ENCODE results near the gene PLK5.

DNA sequence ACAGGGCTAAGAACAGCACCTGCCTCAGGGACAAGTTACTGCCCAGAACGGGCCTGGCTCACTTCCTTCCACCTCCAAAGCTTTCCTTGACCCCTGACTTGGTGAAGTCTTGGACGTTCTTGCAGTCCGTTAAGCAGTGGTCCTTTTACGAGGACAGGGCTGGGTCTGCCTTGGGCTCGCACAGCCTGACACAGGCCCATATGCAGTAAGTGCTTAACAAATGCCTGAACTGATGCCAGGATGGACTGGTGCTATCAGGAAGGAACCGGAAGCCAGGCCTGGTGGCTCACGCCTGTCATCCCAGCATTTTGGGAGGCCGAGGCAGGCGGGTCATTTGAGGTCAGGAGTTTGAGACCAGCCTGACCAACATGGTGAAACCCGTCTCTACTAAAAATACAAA lies 1.8 kb upstream of the PLK5 start:
- TF ChIP-seq, protein P1, sequence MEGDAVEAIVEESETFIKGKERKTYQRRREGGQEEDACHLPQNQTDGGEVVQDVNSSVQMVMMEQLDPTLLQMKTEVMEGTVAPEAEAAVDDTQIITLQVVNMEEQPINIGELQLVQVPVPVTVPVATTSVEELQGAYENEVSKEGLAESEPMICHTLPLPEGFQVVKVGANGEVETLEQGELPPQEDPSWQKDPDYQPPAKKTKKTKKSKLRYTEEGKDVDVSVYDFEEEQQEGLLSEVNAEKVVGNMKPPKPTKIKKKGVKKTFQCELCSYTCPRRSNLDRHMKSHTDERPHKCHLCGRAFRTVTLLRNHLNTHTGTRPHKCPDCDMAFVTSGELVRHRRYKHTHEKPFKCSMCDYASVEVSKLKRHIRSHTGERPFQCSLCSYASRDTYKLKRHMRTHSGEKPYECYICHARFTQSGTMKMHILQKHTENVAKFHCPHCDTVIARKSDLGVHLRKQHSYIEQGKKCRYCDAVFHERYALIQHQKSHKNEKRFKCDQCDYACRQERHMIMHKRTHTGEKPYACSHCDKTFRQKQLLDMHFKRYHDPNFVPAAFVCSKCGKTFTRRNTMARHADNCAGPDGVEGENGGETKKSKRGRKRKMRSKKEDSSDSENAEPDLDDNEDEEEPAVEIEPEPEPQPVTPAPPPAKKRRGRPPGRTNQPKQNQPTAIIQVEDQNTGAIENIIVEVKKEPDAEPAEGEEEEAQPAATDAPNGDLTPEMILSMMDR (conservative IDR thresholded peaks at IDR 0.05; ENCODE audit: low read depth, low read length), result no peak
- TF ChIP-seq POLR2A (IDR thresholded peaks at IDR 0.05; ENCODE audit: low read depth, low read length) (no peak), MAFK (IDR thresholded peaks at IDR 0.05; ENCODE audit: low read depth, low read length) (no peak), MXI1 (IDR thresholded peaks at IDR 0.05; ENCODE audit: borderline replicate concordance, low read depth, low read length) (no peak), BHLHE40 (IDR thresholded peaks at IDR 0.05; ENCODE audit: low read depth, low read length) (no peak), RAD21 (IDR thresholded peaks at IDR 0.05; ENCODE audit: low read length) (no peak), SMC3 (IDR thresholded peaks at IDR 0.05; ENCODE audit: low read depth, low read length) (no peak), FOS (IDR thresholded peaks at IDR 0.05; ENCODE audit: low read depth, low read length) (no peak), RFX5 (IDR thresholded peaks at IDR 0.05; ENCODE audit: low read depth, low read length) (no peak), CHD1 (IDR thresholded peaks at IDR 0.05; ENCODE audit: low read depth, low read length) (no peak), CEBPB (IDR thresholded peaks at IDR 0.05; ENCODE audit: low read depth, low read length) (no peak), RCOR1 (IDR thresholded peaks at IDR 0.05; ENCODE audit: insufficient replicate concordance, low read length) (no peak)
- TF ChIP-seq, protein P2, sequence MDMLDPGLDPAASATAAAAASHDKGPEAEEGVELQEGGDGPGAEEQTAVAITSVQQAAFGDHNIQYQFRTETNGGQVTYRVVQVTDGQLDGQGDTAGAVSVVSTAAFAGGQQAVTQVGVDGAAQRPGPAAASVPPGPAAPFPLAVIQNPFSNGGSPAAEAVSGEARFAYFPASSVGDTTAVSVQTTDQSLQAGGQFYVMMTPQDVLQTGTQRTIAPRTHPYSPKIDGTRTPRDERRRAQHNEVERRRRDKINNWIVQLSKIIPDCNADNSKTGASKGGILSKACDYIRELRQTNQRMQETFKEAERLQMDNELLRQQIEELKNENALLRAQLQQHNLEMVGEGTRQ (IDR thresholded peaks at IDR 0.05; ENCODE audit: low read depth, low read length), result no peak
- TF ChIP-seq, protein P3, sequence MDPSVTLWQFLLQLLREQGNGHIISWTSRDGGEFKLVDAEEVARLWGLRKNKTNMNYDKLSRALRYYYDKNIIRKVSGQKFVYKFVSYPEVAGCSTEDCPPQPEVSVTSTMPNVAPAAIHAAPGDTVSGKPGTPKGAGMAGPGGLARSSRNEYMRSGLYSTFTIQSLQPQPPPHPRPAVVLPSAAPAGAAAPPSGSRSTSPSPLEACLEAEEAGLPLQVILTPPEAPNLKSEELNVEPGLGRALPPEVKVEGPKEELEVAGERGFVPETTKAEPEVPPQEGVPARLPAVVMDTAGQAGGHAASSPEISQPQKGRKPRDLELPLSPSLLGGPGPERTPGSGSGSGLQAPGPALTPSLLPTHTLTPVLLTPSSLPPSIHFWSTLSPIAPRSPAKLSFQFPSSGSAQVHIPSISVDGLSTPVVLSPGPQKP (IDR thresholded peaks at IDR 0.05; ENCODE audit: borderline replicate concordance, low read depth, low read length), result no peak

Data from IMR-90 (cell line).